ENCODE results near the gene EPHA3. TPM values are rescaled to one million over a fixed set of nuclear protein-coding genes. Genes with fewer than 3 reads are reported as not detected.
A peak's percentile ranks its signal among the peaks of the same experiment; 100 is the strongest.

The EPHA3 gene
- 10 to 100 TPM; 15.5 to 28.6 TPM for total RNA-seq
- long read RNA-seq, donor 1, full-length matches to known transcripts, result 1 of 8 reads
- long read RNA-seq, donor 1, partial matches to known transcripts, result 2 of 8 reads
- long read RNA-seq, donor 1, other reads (novel, unspliced or antisense), result 5 of 8 reads
- long read RNA-seq, donor 2, partial matches to known transcripts, result 2 of 3 reads
- long read RNA-seq, donor 2, other reads (novel, unspliced or antisense), result 1 of 3 reads

DNA sequence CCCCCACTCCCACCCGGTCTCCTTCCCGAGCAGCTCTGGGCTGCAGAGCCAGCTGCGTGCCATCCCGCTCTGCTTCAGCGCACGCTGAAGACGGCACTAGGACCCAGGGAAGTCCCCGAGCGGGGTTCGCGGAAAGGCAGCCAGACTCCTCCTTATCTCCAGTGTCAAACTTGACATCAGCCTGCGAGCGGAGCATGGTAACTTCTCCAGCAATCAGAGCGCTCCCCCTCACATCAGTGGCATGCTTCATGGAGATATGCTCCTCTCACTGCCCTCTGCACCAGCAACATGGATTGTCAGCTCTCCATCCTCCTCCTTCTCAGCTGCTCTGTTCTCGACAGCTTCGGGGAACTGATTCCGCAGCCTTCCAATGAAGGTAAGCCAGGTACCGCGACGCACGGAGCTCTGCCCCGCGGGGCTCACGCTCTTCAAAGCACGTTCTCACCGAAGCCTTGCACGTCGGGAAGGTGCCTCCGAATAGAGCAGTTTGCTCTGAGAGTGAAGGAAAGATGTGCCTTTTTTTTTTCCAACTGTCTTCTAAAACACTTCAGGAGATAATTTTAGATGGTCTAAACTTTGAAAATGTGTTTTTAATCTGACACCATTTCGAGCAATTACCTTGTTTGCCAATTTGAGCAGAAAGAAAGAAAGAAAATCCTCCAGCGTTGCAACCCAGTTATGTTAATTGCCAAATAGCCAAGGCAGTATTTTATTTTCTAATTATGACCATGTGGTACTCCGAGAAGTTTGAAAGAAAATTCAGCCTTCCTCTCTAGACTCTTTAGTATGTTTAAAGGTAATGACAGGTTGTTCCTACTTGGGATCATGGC is at the start of gene EPHA3:
Gene EPHA3 (plus strand): TSS at position 161 of the 830 bp plus-strand sequence. CDS start 128 bp downstream, at position 289.
- intact Hi-C loops (cut with DNase I), result no loop called here
- peak; percentile 93 for DNase-seq (ENCODE audit: low spot score)

DNA sequence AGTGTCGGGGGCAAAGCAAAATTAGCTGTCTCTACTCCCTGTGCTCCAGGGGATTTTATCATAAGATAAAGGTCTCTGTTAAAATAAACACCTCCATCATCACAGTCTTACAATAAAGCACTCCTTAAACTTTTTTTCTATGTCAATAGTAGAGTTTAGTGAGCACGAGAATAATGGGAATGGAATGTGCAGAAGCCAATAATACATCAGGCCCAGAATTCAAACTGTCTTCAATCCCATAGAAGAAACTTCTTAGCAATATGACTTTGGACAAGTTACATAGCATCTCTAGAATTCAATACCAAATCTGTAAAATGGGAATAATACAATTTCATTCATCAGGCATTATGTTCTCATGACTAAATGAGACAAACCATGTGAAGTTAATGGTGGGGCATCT is 49.0 kb upstream of the EPHA3 start:
- intact Hi-C loops (cut with DNase I), result no loop called here
- DNase-seq (ENCODE audit: low spot score), result no peak

DNA sequence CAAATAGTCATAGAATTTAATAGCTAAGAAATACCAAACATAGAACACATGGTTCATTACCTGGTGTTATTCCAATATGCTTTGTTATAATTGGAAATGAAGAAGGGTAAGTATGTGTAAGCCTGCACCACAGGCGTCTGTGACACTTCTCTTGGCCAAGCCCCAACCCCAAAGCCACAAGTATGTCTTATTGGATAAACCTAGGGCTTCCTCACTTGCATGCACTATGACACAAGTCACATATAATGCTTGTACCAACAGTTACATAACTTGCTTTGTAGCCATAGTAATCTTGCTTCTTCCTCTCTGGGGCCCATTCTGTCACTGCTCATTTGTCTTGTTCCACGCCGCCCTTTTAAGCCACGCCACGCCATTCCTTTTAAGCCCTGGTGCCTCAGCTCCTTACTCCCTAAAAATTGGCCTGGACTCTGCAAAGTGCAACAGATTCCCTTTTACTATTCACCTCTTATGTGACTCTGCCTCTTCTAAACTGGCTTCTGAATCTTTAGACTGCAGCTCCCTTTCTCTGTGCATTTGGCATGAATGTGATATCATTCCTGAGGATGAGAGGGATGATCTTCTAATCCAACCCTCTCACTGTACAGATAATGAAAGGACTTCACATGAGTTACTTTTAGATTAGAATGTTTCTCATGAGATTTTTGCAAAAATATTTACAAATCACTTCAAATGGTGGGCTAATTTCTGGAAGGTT is 48.1 kb upstream of the EPHA3 start:
- DNase-seq (ENCODE audit: low spot score), result peak; percentile 91
- intact Hi-C loops (cut with DNase I), result no loop called here

DNA sequence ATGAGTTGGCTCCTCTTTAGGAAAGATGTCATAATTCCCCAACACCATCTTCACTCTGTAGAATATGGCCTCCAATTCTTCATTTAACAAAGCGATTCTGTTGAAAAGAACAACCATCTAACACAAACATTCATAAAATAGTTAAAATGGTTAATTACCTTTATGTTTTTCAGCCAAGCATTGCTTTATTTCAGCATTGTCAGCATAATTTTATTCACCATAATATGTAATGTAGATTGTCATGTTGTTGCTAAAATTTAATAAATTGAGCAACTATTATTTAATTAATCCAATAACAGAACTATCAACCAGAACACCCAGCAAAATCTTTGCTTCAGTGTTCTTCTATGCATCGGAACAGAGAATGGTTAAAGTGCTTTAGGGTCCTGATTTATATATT is 46.2 kb upstream of the EPHA3 start:
- intact Hi-C loops (cut with DNase I), result no loop called here
- no peak for DNase-seq (ENCODE audit: low spot score)

DNA sequence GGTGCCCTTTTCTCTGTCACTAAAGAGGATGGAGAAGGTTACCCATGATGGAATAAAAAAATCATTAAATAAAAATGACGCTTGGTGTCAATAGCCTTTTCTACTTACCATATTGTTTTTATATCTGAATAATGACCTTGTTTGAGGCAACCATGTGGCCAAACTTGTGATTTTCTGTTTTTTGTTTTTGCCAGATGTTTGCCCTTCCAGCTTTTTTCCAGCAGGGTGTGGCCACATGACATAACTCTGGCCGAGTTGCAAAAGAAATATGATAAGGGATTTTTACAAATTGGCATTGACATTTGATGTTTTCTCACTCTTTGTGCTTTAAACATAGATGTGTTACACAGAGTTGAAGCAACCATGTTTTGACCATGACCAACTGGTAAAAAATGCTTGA is 39.7 kb upstream of the EPHA3 start:
- no peak for DNase-seq (ENCODE audit: low spot score)
- intact Hi-C loops (cut with DNase I), result no loop called here

DNA sequence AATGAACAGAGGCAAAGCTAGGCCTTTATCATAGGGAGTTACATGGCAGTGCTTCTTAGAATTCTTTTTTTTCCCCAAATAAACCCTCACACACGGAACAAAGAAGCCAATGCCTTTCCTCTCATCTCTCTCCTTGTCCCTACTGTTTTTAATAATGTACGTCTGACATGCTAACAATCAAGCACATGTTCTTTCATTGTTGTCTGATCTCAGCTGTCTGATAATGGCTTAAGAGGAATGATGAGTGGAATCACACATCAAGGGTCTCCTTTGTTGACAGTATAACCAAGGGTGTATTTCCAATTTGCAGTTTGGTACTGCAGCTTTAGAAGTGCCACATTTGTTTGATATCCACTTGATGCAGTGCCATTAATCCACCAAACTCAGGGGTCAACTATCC is 34.8 kb upstream of the EPHA3 start:
- intact Hi-C loops (cut with DNase I), result no loop called here
- DNase-seq (ENCODE audit: low spot score), result no peak

DNA sequence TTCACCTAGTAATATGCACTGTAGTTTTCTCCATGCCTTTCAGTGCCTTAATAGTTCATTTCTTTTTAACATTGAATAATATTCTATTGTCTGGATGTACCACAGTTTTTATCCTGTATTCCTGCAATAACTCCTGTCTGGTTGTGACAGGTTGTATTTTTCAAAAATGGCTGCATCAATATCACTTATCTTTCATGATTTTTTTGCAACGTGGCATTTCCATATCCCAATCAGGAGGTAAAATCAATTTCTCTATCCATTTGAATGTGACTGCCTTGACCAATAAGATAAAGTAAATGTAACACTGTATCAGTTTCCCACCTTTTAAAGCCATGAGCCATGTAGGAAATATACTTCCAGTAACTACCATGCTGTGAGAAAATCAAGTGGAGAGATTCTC is 27.5 kb upstream of the EPHA3 start:
- intact Hi-C loops (cut with DNase I), result no loop called here
- DNase-seq (ENCODE audit: low spot score), result no peak

DNA sequence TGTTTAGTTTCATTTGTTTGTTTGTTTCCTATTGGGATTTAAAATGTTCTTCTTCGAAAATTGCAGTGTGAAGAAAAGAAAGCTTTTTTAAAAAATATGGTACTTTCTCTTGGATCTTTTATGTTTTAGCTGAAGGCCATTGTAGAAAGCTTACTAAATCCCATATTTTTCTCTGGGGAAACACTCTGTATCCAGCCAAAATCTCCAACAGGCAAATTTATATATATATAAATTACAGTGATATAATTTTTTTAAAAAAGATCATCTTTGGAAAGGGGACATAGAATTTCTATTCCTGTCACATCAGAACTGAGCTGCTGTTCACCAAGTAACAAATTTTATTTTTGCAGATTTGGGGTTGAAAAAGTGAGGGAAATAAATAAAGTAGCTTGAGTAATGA is 19.6 kb upstream of the EPHA3 start:
- intact Hi-C loops (cut with DNase I), result no loop called here
- no peak for DNase-seq (ENCODE audit: low spot score)

DNA sequence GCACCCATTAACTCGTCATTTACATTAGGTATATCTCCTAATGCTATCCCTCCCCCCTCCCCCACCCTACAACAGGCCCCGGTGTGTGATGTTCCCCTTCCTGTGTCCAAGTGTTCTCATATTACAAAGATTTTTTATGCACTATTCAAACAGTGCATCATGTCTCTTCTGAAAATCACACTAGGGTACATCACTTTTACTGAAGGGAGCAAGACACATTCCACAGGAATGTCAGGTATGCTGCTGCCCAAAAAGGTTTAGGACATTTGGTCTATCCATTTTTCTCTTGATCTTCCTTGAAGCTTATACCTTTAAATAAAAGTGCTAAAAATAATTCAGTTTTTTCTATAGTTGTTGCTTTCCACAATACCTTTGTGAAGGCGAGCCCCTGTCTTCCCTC is 9.2 kb upstream of the EPHA3 start:
- DNase-seq (ENCODE audit: low spot score), result no peak
- intact Hi-C loops (cut with DNase I), result no loop called here

DNA sequence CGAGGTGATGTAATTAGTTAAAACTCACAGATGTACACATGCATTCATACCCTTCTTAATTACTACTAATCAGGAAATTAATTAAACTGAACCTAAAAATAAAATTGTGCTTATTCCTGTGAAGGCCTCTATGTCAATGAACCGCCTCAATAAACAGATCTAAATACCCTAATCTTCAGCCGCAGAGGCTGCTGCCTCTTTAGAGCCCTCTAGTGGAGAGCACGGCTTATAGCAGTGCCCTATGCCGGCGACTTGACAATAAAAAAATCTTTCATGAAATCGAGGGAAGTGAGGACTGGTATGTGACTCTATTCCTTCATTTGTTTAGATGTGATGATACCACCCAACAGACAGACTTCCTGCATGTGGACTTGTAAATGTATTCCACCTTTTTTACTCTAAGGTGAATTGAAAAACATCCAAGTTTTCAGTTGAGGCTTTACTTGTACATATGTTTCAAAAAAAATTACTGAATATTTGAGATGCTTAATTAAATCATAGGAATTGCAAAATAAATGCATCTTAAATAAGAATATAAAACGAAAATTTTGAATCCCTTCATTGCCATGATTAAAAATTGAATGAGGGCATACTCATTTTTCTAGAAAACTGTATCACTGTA is 8.3 kb upstream of the EPHA3 start:
- DNase-seq (ENCODE audit: low spot score), result peak; percentile 64
- intact Hi-C loops (cut with DNase I), result no loop called here

DNA sequence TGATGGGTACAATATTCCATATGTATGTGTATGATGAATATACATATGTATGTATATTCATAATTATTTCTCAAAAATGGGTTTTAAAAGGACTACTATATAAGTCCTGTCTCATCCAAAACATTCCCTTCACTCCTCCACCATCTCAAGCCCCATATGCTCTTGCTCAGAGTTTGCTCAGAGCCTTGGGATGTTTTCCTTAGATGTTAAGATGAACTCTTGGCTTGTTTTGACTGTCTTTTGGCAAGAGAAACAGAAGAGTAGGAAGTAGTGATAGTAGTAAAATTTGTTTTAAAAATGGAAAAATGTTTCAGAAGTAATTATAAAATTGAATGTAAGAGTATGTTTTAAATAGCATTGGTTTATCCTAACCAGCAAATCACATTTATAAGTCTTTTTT is 6.2 kb upstream of the EPHA3 start:
- DNase-seq (ENCODE audit: low spot score), result no peak
- intact Hi-C loops (cut with DNase I), result no loop called here

DNA sequence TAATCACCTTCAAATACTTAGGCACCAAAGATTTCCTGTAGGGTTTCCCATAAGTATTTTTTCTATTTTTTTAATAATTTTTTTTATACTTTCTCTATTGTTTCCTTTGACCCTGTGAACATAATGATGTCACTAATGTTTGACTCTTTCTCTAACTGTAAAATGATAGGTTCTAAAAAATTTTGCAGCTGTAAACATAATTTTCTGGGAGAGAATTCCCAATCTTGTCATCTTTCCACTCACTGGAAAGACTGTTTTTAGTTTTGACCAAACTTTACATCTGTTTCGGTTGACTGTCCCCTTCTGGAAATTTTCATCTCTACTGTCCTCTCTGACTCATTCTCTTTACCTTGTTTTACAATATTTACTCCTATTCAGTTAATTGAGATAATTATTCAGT is 5.5 kb upstream of the EPHA3 start:
- intact Hi-C loops (cut with DNase I), result no loop called here

DNA sequence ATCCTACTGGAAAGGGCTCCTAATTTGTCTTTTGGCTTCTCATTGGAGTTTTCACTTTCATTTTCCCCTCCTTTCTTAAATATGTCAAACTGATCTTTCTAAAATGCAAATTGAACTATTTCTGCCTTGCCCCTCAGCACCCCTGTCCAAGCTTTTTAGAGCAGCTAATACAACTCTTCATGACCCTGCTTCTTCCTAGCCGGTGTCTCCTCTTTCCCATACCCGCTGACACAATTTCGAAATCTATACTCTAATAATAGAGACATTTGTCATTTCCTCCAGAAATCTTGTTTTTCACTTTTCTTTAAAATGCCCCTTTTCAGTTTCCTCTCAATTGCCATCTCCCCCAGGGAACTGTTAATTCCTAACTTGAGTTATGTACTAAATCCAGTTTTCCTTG is 2.9 kb upstream of the EPHA3 start:
- intact Hi-C loops (cut with DNase I), result no loop called here

More for the DNA sequence above, 5.5 kb upstream of the EPHA3 start:
- DNase-seq (ENCODE audit: low spot score), result no peak

DNA sequence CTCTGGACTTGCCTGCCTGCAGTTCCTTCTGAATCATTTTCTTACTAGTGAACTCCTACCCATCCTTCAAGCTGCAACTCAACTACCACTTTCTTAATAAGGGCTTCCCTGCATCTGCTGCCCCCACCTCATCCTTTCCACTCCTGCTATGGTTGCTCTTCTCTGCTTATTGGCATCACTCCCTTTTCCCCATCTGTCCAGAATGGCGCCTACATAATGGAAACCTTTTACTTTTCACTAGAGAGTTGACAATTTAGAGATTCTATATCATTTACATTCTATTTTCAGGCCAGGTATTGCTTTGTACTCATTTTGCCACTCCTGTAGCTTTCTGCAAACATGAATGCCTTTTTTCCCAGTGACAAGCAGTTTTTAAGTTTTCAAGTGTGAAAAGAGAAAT is 1.9 kb upstream of the EPHA3 start:
- intact Hi-C loops (cut with DNase I), result no loop called here
- no peak for DNase-seq (ENCODE audit: low spot score)

More for the DNA sequence above, 2.9 kb upstream of the EPHA3 start:
- DNase-seq (ENCODE audit: low spot score), result no peak

DNA sequence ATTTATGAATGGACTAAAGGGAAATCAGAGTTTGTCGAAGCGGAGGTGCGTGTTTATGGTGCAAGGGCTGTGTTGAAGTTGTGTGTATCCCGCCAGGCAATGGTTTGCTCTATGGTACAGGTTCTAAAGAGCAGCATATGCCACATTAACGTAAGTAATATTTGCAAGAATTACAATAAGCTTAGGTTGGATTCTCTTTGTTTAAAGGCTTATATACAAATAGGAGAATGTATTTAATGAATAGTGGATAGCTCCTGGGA is 800 bp downstream of the EPHA3 start:
- intact Hi-C loops (cut with DNase I), result no loop called here
- DNase-seq (ENCODE audit: low spot score), result no peak

DNA sequence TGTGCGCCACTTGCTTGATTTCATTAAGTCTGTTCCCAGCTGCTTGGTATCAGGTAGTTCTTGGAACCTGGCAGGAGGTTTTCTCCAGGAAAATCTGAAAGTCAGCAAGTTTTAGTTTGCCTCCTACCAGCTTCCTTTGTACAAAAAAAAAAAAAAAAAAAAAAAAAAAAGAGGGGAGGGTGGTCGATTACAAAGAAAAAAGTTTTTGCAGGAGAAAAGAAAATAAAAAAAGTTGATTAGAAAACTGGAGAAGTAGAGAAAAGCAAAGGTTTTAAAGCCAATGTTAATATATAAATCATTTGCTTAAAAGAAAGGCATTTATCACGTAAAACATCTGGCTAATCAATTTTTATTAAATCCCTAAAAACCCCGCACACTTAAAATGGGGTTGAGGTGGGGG is 5.9 kb downstream of the EPHA3 start:
- no peak for DNase-seq (ENCODE audit: low spot score)

DNA sequence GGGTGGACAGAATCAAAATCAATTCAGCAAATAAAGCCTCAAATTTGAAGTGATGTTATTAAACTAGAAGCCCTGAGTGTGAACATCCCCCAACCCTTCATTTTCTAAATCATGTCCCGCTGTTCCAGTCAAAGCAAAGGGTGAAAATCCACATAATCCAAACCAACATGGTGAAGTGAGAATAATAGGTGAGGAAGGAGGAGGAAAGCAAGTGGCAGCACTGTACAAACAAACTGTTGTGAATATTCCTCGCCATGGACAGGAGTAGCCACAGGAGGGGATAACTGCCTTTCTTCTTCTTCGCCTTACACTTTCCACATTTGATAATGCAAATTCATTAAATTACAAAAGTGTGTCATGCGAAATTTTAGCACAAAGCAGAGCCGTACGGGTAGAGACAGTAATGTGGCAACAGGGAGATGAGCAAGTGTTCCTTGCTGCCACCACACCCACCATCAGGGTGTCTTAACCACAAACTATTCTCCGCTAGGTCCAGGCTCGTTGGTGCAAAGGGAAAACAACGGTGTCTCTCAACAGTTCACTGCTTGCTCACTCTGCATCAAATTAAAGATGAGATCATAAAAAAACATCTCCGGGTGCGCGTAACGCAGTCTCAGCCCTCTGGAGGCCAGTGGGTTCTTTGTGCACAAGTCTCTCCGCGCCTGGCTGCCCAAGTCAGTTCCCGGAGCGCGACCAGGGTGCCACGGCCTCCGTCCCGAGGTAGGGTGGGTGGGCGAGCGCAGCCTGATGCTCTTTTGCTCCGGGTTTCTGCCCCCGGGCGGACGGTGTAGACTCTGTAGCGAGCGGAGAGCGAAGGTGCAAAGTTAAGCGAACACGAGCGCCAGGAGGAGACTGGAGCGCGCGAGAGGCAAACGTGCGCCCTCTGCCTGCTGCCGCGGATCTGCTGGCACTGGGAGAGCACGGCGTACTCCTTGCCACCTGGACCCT is 6.7 kb downstream of the EPHA3 start:
- intact Hi-C loops (cut with DNase I), result loop anchor here in 1 of 2 donors (10.0 kb wide), 1 partner anchor 311 kb away; no protein-coding TSS in a partner anchor
- peak; percentile 85 for DNase-seq (ENCODE audit: low spot score)

More for the DNA sequence above, 5.9 kb downstream of the EPHA3 start:
- intact Hi-C loops (cut with DNase I), result loop anchor here in 1 of 2 donors (10.0 kb wide), 1 partner anchor 311 kb away; no protein-coding TSS in a partner anchor

DNA sequence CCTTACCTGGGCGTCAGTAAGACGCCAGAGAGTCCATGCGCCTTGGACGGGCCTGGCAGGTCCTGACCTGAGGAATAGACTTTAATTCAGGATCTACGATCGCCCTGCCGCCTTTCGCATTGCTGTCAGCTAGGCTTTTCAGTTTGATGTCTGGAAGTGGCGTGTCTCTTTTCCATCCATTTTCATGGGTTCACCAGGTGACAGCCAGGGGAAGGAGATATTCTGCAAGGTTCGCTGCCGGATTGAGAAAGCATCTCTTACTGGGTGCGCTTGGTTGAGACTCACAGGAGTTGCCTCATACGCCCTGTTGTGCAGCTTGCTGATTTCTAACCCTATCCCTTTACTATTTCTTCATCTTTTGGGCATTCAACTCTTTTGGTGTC is 7.4 kb downstream of the EPHA3 start:
- intact Hi-C loops (cut with DNase I), result loop anchor here in 1 of 2 donors (5.0 to 10.0 kb wide), 2 partner anchors 310 to 1103 kb away; no protein-coding TSS in a partner anchor
- DNase-seq (ENCODE audit: low spot score), result no peak

DNA sequence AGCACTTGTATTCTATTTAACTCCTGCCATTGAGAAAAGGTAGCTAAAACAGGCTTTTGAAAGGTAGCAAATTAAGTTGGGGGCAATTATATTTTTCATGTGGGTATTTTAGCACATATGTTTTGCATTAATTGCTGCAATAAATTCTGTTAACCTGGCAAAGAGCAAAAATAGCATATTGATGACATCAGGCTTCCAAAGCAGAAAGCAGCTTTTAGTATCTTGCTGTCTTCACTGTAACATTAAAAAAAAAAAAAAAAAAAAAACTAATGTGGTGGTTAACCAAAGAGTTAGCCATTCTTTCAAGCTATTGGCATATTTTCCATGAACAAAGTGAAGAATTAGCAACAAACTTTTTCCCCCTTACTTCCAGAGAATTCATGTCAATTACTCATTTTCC is 9.1 kb downstream of the EPHA3 start:
- no peak for DNase-seq (ENCODE audit: low spot score)
- intact Hi-C loops (cut with DNase I), result loop anchor here in 1 of 2 donors (5.0 to 10.0 kb wide), 2 partner anchors 308 to 1104 kb away; no protein-coding TSS in a partner anchor
